H9 (cell line): Measurements from ENCODE around the gene TMEM107. TPM values are rescaled to one million over a fixed set of nuclear protein-coding genes. Genes with fewer than 3 reads are reported as not detected.

Source experiments
- DNase-seq: peaks from one replicate; pipeline ENCODE4 v3.0.0-alpha.2; 2017
- H2AFZ ChIP-seq: one replicate; pipeline ENCODE4 v1.6.1; 2013; ENCODE audit warnings: mild to moderate bottlenecking, low read length, control low read depth, moderate library complexity
- H2AK5ac ChIP-seq: 2 replicates; pipeline ENCODE4 v1.6.1; 2013; ENCODE audit warnings: low read length, control low read depth, mixed read lengths; ENCODE audit not compliant: insufficient read length
- H2BK120ac ChIP-seq: one replicate; pipeline ENCODE4 v1.6.1; 2013; ENCODE audit warnings: low read depth, mild to moderate bottlenecking, low read length, control low read depth, inconsistent platforms; ENCODE audit not compliant: poor library complexity, severe bottlenecking
- H2BK12ac ChIP-seq: 2 replicates; pipeline ENCODE4 v1.6.1; 2013; ENCODE audit warnings: low read length, control low read depth, mixed read lengths, low read depth; ENCODE audit not compliant: insufficient read length
- H2BK15ac ChIP-seq: 2 replicates; pipeline ENCODE4 v1.6.1; 2013; ENCODE audit warnings: low read depth, low read length, control low read depth
- H2BK20ac ChIP-seq: one replicate; pipeline ENCODE4 v1.6.1; 2013; ENCODE audit warnings: low read depth, mild to moderate bottlenecking, low read length, control low read depth, inconsistent platforms; ENCODE audit not compliant: poor library complexity, severe bottlenecking
- H2BK5ac ChIP-seq: 2 replicates; pipeline ENCODE4 v1.6.1; 2013; ENCODE audit warnings: low read length, control low read depth, mixed read lengths; ENCODE audit not compliant: insufficient read length
- H3K14ac ChIP-seq: 2 replicates; pipeline ENCODE4 v1.6.1; 2013; ENCODE audit warnings: low read length, control low read depth; ENCODE audit not compliant: insufficient read depth
- H3K18ac ChIP-seq: 2 replicates; pipeline ENCODE4 v1.6.1; 2013; ENCODE audit warnings: low read depth, mild to moderate bottlenecking, mixed read lengths, low read length, control low read depth; ENCODE audit not compliant: insufficient read length
- H3K23ac ChIP-seq: 2 replicates; pipeline ENCODE4 v1.6.1; 2013; ENCODE audit warnings: low read length, control low read depth, mixed read lengths, low read depth; ENCODE audit not compliant: insufficient read length
- H3K23me2 ChIP-seq: 2 replicates; pipeline ENCODE4 v1.6.1; 2013; ENCODE audit warnings: low read depth, mild to moderate bottlenecking, mixed read lengths, low read length, control low read depth; ENCODE audit not compliant: insufficient read length, poor library complexity, severe bottlenecking
- H3K27ac ChIP-seq: 2 replicates; pipeline ENCODE4 v1.5.1; 2013; ENCODE audit warnings: low read length, control low read depth, mixed read lengths, low read depth; ENCODE audit not compliant: insufficient read length
- H3K27me3 ChIP-seq: 2 replicates; pipeline ENCODE4 v1.6.1; 2013; ENCODE audit warnings: low read length, control low read depth, inconsistent platforms; ENCODE audit not compliant: insufficient read depth
- H3K4ac ChIP-seq: 2 replicates; pipeline ENCODE4 v1.6.1; 2013; ENCODE audit warnings: low read depth, mild to moderate bottlenecking, control low read depth, inconsistent platforms, low read length, moderate library complexity
- H3K4me1 ChIP-seq: 2 replicates; pipeline ENCODE4 v1.6.1; 2013; ENCODE audit warnings: low read length, control low read depth, inconsistent platforms; ENCODE audit not compliant: insufficient read depth
- H3K4me2 ChIP-seq: 2 replicates; pipeline ENCODE4 v1.6.1; 2013; ENCODE audit warnings: low read length, control low read depth, mixed read lengths; ENCODE audit not compliant: insufficient read length, insufficient read depth
- H3K56ac ChIP-seq: 2 replicates; pipeline ENCODE4 v1.6.1; 2013; ENCODE audit warnings: low read depth, mild to moderate bottlenecking, mixed read lengths, low read length, control low read depth; ENCODE audit not compliant: insufficient read length
- H3K79me1 ChIP-seq: 2 replicates; pipeline ENCODE4 v1.6.1; 2013; ENCODE audit warnings: low read depth, mild to moderate bottlenecking, moderate library complexity, low read length, control low read depth, inconsistent platforms; ENCODE audit not compliant: insufficient read depth, poor library complexity, severe bottlenecking
- H3K79me2 ChIP-seq: 2 replicates; pipeline ENCODE4 v1.6.1; 2013; ENCODE audit warnings: low read length, control low read depth, inconsistent platforms; ENCODE audit not compliant: insufficient read depth
- H3K9ac ChIP-seq: 2 replicates; pipeline ENCODE4 v1.6.1; 2013; ENCODE audit warnings: low read length, control low read depth, mixed read lengths; ENCODE audit not compliant: insufficient read length; ENCODE audit errors: extremely low read depth
- H3K9me3 ChIP-seq: one replicate; pipeline ENCODE4 v1.6.1; 2013; ENCODE audit warnings: low read depth, low read length, inconsistent platforms; ENCODE audit not compliant: control insufficient read depth
- H3T11ph ChIP-seq: one replicate; pipeline ENCODE4 v1.6.1; 2013; ENCODE audit warnings: mild to moderate bottlenecking, low read length, control low read depth, inconsistent platforms
- H4K20me1 ChIP-seq: one replicate; pipeline ENCODE4 v1.6.1; 2013; ENCODE audit not compliant: control insufficient read depth, insufficient read length, insufficient read depth
- H4K5ac ChIP-seq: 2 replicates; pipeline ENCODE4 v1.6.1; 2013; ENCODE audit warnings: low read depth, mild to moderate bottlenecking, mixed read lengths, low read length, control low read depth; ENCODE audit not compliant: insufficient read length
- H4K8ac ChIP-seq: replicated peaks from 2 replicates; pipeline ENCODE4 v1.6.1; 2013; ENCODE audit warnings: low read length, control low read depth, mixed read lengths, low read depth; ENCODE audit not compliant: insufficient read length
- H4K91ac ChIP-seq: 2 replicates; pipeline ENCODE4 v1.6.1; 2013; ENCODE audit warnings: low read depth, mild to moderate bottlenecking, moderate library complexity, mixed read lengths, low read length, control low read depth; ENCODE audit not compliant: insufficient read length
- H3K27ac Mint-ChIP-seq, 3 experiments: 2 replicates in 2 of 3; 3 replicates in 1 of 3; pipeline ENCODE4 v1.8.0; 2020 to 2021; ENCODE audit warnings: mixed read lengths in 3 of 3, mild to moderate bottlenecking in 1 of 3, moderate library complexity in 1 of 3
- H3K27me3 Mint-ChIP-seq: 2 replicates; pipeline ENCODE4 v1.8.0; 2021; ENCODE audit warnings: low read depth, mild to moderate bottlenecking, moderate library complexity, mixed read lengths
- H3K36me3 Mint-ChIP-seq, 3 experiments: 2 replicates in 2 of 3; 3 replicates in 1 of 3; pipeline ENCODE4 v1.8.0; 2020 to 2021; ENCODE audit warnings: low read depth in 3 of 3, mixed read lengths in 3 of 3; ENCODE audit not compliant: insufficient read depth in 1 of 3
- H3K4me1 Mint-ChIP-seq, 2 experiments: 2 replicates each; pipeline ENCODE4 v1.8.0; 2020; ENCODE audit warnings: mixed read lengths in 2 of 2
- H3K4me3 Mint-ChIP-seq, 2 experiments: 2 replicates in 1 of 2; 3 replicates in 1 of 2; pipeline ENCODE4 v1.8.0; 2020 to 2021; ENCODE audit warnings: mild to moderate bottlenecking in 2 of 2, mixed read lengths in 2 of 2, moderate library complexity in 1 of 2
- H3K9me3 Mint-ChIP-seq, 2 experiments: 2 replicates in 1 of 2; 3 replicates in 1 of 2; pipeline ENCODE4 v1.8.0; 2020; ENCODE audit warnings: mild to moderate bottlenecking in 2 of 2, mixed read lengths in 2 of 2, moderate library complexity in 1 of 2
- CTCF ChIP-seq: fragments of 200-600 bp; sonication (generic); conservative IDR thresholded peaks from 3 replicates; pipeline ENCODE4 v1.8.0; 2021; ENCODE audit warnings: antibody characterized with exemption, mild to moderate bottlenecking
- WGBS: extraction: QIAGEN DNeasy Blood & Tissue Kit; methylation state at CpG from one replicate; pipeline ENCODE4 v1.1.7; 2013; ENCODE audit warnings: missing lambda C conversion rate, low lambda C conversion rate, mixed read lengths; ENCODE audit not compliant: insufficient read length; ENCODE audit errors: extremely low coverage; 5-methylcytosine and 5-hydroxymethylcytosine counted together
- total RNA-seq: library from RNA; stranded (reverse); gene quantifications from 2 replicates; pipeline ENCODE4 v1.2.1, GENCODE V29; 2021

Gene TMEM107
- total RNA-seq, 1 experiment from 2014 or later, result 12.7 TPM

GRCh38 chr17:8221663-8222379 is 45.6 kb upstream of the TMEM107 start:
- peak overlapping the region; percentile 91 for H3K4me2 ChIP-seq
- no peak overlapping the region for H2BK120ac ChIP-seq
- H2BK15ac ChIP-seq, result no peak overlapping the region
- H3K4ac ChIP-seq, result no peak overlapping the region
- H3T11ph ChIP-seq, result no peak overlapping the region
- no peak overlapping the region for H2BK5ac ChIP-seq
- H4K5ac ChIP-seq, result no peak overlapping the region
- Mint-ChIP-seq H3K4me3 (peak overlapping the region; percentile 97 to 100), H3K36me3 (peaks cover 0 to 5% (median 4%) of the 10 kb centered on the region in 3 experiments; a peak in 2 of 7 replicates), H3K27ac (peak overlapping the region; percentile 99 to 100 (median 99); a peak in 6 of 7 replicates), H3K9me3 (peaks cover 14 to 17% of the 10 kb centered on the region in 2 experiments; a peak in 4 of 5 replicates), H3K27me3 (peaks cover 21% of the 10 kb centered on the region), H3K4me1 (peaks cover 4 to 19% of the 10 kb centered on the region in 2 experiments)
- no peak overlapping the region for H3K27ac ChIP-seq
- H3K56ac ChIP-seq, result no peak overlapping the region
- H2BK12ac ChIP-seq, result no peak overlapping the region
- H2BK20ac ChIP-seq, result no peak overlapping the region
- no peaks in the 10 kb centered on the region for H3K4me1 ChIP-seq
- peak overlapping the region; percentile 9; the same call in 1 of the 2 replicates for H3K14ac ChIP-seq
- H3K79me1 ChIP-seq, result no peaks in the 10 kb centered on the region
- H3K9me3 ChIP-seq, result no peaks in the 10 kb centered on the region
- H4K8ac ChIP-seq, result no peak overlapping the region
- no peaks in the 10 kb centered on the region for H3K27me3 ChIP-seq
- DNase-seq, result peak; percentile 93
- H2AFZ ChIP-seq, result no peak overlapping the region
- H4K91ac ChIP-seq, result no peak overlapping the region
- H3K18ac ChIP-seq, result peak overlapping the region; percentile 30
- no peaks in the 10 kb centered on the region for H3K79me2 ChIP-seq
- H2AK5ac ChIP-seq, result no peak overlapping the region
- no peak overlapping the region for H3K23ac ChIP-seq
- H3K9ac ChIP-seq, result peak overlapping the region; percentile 75
- no CpG with 5 or more reads among the region's 40 CpGs for WGBS
- no peak for TF ChIP-seq CTCF
- H3K23me2 ChIP-seq, result peaks cover 7% of the 10 kb centered on the region
- H4K20me1 ChIP-seq, result no peaks in the 10 kb centered on the region
